B cell (primary cell): ENCODE results near the gene SH3TC1.

Experiments
- EZH2 ChIP-seq: IDR thresholded peaks from 2 replicates; pipeline ENCODE4 v1.6.1; 2012; ENCODE audit warnings: borderline replicate concordance, low read depth, mild to moderate bottlenecking, moderate library complexity, low read length; ENCODE audit not compliant: insufficient read depth, poor library complexity, severe bottlenecking
- TF ChIP-seq, protein P1 (sequence below): fragments of 200-600 bp; IDR thresholded peaks from one replicate; pipeline ENCODE4 v1.8.0; 2022; ENCODE audit warnings: antibody characterized with exemption, mild to moderate bottlenecking

DNA sequence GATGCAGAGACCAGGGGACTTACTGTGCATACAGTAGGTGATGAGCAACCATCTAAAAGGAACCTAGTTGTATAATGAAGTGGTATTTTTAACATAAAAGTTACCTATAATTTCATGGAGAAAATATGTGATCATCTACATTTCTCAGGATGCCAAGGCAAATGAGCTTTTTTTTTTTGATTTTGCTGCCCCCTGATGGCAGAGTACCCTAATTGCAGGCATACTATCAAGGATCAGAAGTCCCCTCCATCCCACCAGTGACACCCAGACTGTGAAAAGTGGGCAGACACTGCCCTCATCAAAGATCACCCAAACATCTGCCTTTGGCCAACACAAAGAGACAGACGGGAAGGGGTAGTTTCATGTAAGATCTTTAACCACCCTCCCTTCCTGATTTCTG, 30.9 kb upstream of the SH3TC1 start:
- TF ChIP-seq, protein P1, sequence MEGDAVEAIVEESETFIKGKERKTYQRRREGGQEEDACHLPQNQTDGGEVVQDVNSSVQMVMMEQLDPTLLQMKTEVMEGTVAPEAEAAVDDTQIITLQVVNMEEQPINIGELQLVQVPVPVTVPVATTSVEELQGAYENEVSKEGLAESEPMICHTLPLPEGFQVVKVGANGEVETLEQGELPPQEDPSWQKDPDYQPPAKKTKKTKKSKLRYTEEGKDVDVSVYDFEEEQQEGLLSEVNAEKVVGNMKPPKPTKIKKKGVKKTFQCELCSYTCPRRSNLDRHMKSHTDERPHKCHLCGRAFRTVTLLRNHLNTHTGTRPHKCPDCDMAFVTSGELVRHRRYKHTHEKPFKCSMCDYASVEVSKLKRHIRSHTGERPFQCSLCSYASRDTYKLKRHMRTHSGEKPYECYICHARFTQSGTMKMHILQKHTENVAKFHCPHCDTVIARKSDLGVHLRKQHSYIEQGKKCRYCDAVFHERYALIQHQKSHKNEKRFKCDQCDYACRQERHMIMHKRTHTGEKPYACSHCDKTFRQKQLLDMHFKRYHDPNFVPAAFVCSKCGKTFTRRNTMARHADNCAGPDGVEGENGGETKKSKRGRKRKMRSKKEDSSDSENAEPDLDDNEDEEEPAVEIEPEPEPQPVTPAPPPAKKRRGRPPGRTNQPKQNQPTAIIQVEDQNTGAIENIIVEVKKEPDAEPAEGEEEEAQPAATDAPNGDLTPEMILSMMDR: peak; percentile 56
- no peak for TF ChIP-seq EZH2
